CD4-positive, CD25-positive, alpha-beta regulatory T cell (primary cell): ENCODE data around the gene AFF1. TPM values are rescaled to one million over a fixed set of nuclear protein-coding genes. Genes with fewer than 3 reads are reported as not detected.
A peak's percentile ranks its signal among the peaks of the same experiment; 100 is the strongest.

ENCODE experiments used
- ATAC-seq, 2 donors: fragments of 150-1000 bp; cut with Tn5 transposase; one replicate each; pipeline ENCODE4 v1.10.0; 2021; ENCODE audit warnings: low read depth in 2 of 2, moderate number of reproducible peaks in 2 of 2, moderate library complexity in 1 of 2
- DNase-seq, 3 donors: peaks; one replicate each; pipeline versions ENCODE4 v3.0.0 to v3.0.0-alpha.2; 2012 to 2022; ENCODE audit warnings: mixed read lengths in 1 of 3
- H3K27ac ChIP-seq: one replicate; pipeline ENCODE4 v1.7.0; 2013; ENCODE audit warnings: mild to moderate bottlenecking, low read length; ENCODE audit not compliant: insufficient read depth, poor library complexity, severe bottlenecking
- H3K27me3 ChIP-seq: one replicate; pipeline ENCODE4 v1.7.0; 2013; ENCODE audit warnings: low read length; ENCODE audit not compliant: control insufficient read depth, insufficient read depth
- H3K36me3 ChIP-seq: one replicate; pipeline ENCODE4 v1.7.0; 2013; ENCODE audit warnings: mild to moderate bottlenecking, low read length, moderate library complexity; ENCODE audit not compliant: control insufficient read depth, insufficient read depth
- H3K4me1 ChIP-seq: 2 replicates; pipeline ENCODE4 v1.7.0; 2013; ENCODE audit warnings: mild to moderate bottlenecking, low read length; ENCODE audit not compliant: insufficient read depth, control insufficient read depth, poor library complexity, severe bottlenecking
- H3K4me3 ChIP-seq: one replicate; pipeline ENCODE4 v1.7.0; 2013; ENCODE audit warnings: low read depth, mild to moderate bottlenecking, low read length, moderate library complexity
- H3K9me3 ChIP-seq, 2 experiments: 1 replicate in 1 of 2; 2 replicates in 1 of 2; pipeline ENCODE4 v1.7.0; 2013; ENCODE audit warnings: low read length in 2 of 2, mild to moderate bottlenecking in 1 of 2, moderate library complexity in 1 of 2; ENCODE audit not compliant: control insufficient read depth in 2 of 2
- H3K27ac Mint-ChIP-seq, 3 donors: one replicate each; pipeline ENCODE4 v1.8.0; 2020 to 2022; ENCODE audit warnings: mild to moderate bottlenecking in 3 of 3, mixed read lengths in 3 of 3, moderate library complexity in 2 of 3
- H3K27me3 Mint-ChIP-seq: one replicate; pipeline ENCODE4 v1.8.0; 2022; ENCODE audit warnings: mild to moderate bottlenecking, mixed read lengths
- H3K36me3 Mint-ChIP-seq: one replicate; pipeline ENCODE4 v1.8.0; 2020; ENCODE audit warnings: mixed read lengths
- H3K4me1 Mint-ChIP-seq, 4 donors: one replicate each; pipeline ENCODE4 v1.8.0; 2020 to 2022; ENCODE audit warnings: mixed read lengths in 4 of 4, mild to moderate bottlenecking in 1 of 4
- H3K4me3 Mint-ChIP-seq, 4 donors: one replicate each; pipeline ENCODE4 v1.8.0; 2020 to 2022; ENCODE audit warnings: mild to moderate bottlenecking in 4 of 4, mixed read lengths in 4 of 4, moderate library complexity in 3 of 4
- H3K9me3 Mint-ChIP-seq, 7 donors: one replicate each; pipeline ENCODE4 v1.8.0; 2020 to 2022; ENCODE audit warnings: mixed read lengths in 7 of 7, mild to moderate bottlenecking in 3 of 7, moderate library complexity in 2 of 7
- polyA plus RNA-seq, 4 donors: library from polyadenylated mRNA; unstranded; fragments of 300-500 nt; fragmentation: Illumina TruSeq; gene quantifications; one replicate each; pipeline ENCODE4 v1.2.3, GENCODE V29; 2021
- total RNA-seq: library from RNA; stranded (reverse); gene quantifications from one replicate; pipeline ENCODE4 v1.2.3, GENCODE V29; 2022

Gene AFF1
- total and polyA plus RNA-seq, 5 donors from 2014 or later, result 18.1 to 122 (median 37.4) TPM

DNA sequence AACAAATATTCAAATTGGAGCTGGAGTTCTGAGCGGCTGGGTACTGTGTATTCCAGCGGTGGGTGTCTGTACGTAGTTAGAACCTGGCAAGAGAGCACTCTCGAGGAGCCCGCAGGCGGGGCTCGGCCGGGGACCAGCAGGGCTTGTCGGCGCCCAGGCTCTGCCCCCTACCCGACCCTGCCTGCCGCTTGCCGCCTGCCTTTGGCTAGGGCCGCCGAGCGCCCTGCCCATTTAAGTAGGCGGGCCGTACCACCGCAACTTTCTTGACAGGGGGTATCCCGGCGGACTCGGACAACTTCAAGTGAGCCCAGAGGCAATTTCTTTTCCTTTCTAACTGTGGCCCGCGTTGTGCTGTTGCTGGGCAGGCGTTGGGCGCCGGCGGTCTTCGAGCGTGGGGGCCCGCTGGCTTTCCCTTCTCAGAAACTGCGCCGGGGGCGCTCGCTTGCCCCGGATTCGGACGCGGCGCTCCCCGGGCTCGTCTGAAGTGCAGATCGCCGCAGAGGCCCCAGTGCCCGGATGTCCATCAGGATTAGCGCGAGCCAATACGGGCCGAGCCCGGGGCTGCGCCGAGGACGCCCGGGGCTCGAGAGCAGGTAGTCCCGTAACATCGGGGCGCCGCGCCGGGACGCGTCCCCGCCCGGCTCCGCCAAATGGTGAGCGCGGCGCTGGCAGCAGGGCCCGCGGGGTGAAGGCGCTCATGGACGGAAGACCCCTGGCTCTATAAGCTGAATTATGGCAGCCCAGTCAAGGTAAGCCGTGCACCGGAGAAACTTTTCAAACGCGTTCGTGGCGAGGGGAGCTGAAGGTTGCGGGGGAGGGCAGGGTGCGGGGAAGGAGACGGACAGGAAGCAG is 72.1 kb downstream of the AFF1 start:
- ATAC-seq (peak; percentile 79 to 81), DNase-seq (peak; percentile 84 to 96 (median 88))
- Mint-ChIP-seq H3K27me3 (no peaks in the 10 kb centered on the region), H3K36me3 (no peaks in the 10 kb centered on the region), H3K27ac (peak overlapping the region; percentile 98 to 99 (median 98)), H3K9me3 (peaks cover 0 to 2% (median 0%) of the 10 kb centered on the region in 7 donors), H3K4me3 (peak overlapping the region; percentile 91 to 100 (median 92)), H3K4me1 (peaks cover 20 to 61% (median 46%) of the 10 kb centered on the region in 4 donors)
- H3K9me3 ChIP-seq, result no peaks in the 10 kb centered on the region
- H3K27ac ChIP-seq, result peak overlapping the region; percentile 95
- H3K27me3 ChIP-seq, result no peaks in the 10 kb centered on the region
- H3K36me3 ChIP-seq, result no peaks in the 10 kb centered on the region
- H3K4me1 ChIP-seq, result peaks cover 46% of the 10 kb centered on the region
- peak overlapping the region; percentile 98 for H3K4me3 ChIP-seq

DNA sequence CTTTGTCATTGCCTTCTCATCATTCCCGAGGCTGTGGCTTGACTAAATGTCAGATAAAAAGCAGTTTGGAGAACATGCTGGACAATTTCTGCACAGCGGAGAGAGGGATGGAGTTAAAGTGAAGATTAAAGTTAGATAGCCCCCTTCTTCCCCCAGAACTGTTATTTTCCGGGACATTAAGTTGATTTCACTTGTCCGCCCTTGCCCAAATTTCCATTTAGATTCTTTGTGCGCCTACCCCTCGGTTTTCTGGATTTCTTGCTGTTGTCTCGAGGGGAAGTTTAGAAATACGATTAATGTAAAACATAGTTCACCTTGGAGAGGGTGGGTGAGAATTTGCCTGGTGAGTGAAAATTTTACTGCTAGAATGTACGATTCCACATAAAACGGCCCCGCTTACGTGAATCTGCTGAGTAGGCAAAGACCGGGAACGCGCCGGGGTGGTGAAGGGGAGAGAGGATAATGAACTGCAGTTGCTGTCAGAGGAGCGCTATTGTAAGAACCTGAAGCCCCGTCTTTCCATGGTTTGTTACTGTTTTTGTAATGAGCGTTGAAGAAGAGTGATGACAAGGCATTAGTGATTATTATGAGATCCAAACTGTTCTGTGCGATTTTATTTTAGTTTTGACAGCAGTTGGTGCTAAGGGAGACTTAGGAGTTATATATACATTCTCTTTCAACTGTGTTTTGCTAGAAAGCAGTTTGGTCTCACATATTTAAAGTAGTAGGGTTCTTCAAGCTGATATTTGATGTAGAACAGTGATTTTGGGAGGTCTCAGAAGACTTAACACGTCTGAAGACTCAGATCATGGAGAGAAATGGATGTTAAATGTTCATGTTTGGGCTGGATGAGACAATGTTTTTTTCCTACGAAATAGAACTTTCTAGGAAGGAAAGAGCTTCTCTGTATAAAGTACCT is 73.0 kb downstream of the AFF1 start:
- no peak for ATAC-seq
- Mint-ChIP-seq H3K36me3 (no peaks in the 10 kb centered on the region), H3K4me3 (peak overlapping the region; percentile 91 to 100 (median 92)), H3K27me3 (no peaks in the 10 kb centered on the region), H3K9me3 (peaks cover 0 to 2% (median 0%) of the 10 kb centered on the region in 7 donors), H3K4me1 (peaks cover 26 to 68% (median 53%) of the 10 kb centered on the region in 4 donors), H3K27ac (peak overlapping the region; percentile 48 to 98 (median 93))
- H3K27ac ChIP-seq, result peak overlapping the region; percentile 95
- no peaks in the 10 kb centered on the region for H3K9me3 ChIP-seq
- peak overlapping the region; percentile 98 for H3K4me3 ChIP-seq
- DNase-seq, result peak in 2 of 3 donors; percentile 15 to 54
- H3K36me3 ChIP-seq, result no peaks in the 10 kb centered on the region
- H3K4me1 ChIP-seq, result peaks cover 55% of the 10 kb centered on the region
- H3K27me3 ChIP-seq, result no peaks in the 10 kb centered on the region

DNA sequence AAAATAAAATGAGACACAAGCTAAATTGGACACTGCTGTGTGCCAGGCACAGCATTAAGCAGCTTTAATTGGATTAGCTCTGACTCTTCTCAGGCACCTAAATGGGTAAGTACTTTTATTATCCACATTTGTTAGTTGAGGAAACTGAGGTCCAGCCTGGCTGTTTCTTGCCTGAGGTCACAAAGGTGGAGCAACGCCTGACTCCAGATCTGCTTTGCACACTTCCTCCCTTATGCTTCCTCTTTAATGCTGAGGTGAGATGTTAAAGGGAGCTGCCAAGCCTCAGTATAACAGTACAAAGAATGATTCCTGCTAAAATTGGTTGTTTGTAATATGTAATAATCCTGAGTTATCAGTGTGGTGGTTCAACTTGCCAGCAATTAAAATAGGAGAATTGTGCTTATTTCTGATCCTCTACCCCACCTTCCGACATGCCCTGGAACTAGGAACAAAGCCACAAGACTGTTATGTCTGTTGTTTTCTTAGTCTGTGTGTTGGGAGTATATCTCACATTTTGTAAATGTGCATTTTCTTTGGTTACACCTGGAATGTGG is 74.4 kb downstream of the AFF1 start:
- no peaks in the 10 kb centered on the region for H3K9me3 ChIP-seq
- no peaks in the 10 kb centered on the region for H3K27me3 ChIP-seq
- Mint-ChIP-seq H3K4me1 (peaks cover 37 to 81% (median 64%) of the 10 kb centered on the region in 4 donors), H3K27ac (no peak overlapping the region), H3K4me3 (peak overlapping the region; percentile 21 to 91 (median 84)), H3K27me3 (no peaks in the 10 kb centered on the region), H3K9me3 (peaks cover 0 to 2% (median 0%) of the 10 kb centered on the region in 7 donors), H3K36me3 (no peaks in the 10 kb centered on the region)
- H3K4me1 ChIP-seq, result peaks cover 62% of the 10 kb centered on the region
- no peaks in the 10 kb centered on the region for H3K36me3 ChIP-seq
- H3K4me3 ChIP-seq, result peak overlapping the region; percentile 98
- DNase-seq (no peak), ATAC-seq (no peak)
- no peak overlapping the region for H3K27ac ChIP-seq

GRCh38 chr4:87010192-87010591 is 75.4 kb downstream of the AFF1 start:
- DNase-seq, result no peak
- Mint-ChIP-seq H3K36me3 (no peaks in the 10 kb centered on the region), H3K27me3 (no peaks in the 10 kb centered on the region), H3K4me3 (peak overlapping the region in 2 of 4 donors; percentile 40 to 91), H3K4me1 (peaks cover 43 to 87% (median 69%) of the 10 kb centered on the region in 4 donors), H3K9me3 (peaks cover 0 to 2% (median 0%) of the 10 kb centered on the region in 7 donors), H3K27ac (no peak overlapping the region)
- ATAC-seq, result no peak
- peaks cover 62% of the 10 kb centered on the region for H3K4me1 ChIP-seq
- no peak overlapping the region for H3K27ac ChIP-seq
- no peaks in the 10 kb centered on the region for H3K9me3 ChIP-seq
- no peaks in the 10 kb centered on the region for H3K36me3 ChIP-seq
- H3K27me3 ChIP-seq, result no peaks in the 10 kb centered on the region
- no peak overlapping the region for H3K4me3 ChIP-seq

DNA sequence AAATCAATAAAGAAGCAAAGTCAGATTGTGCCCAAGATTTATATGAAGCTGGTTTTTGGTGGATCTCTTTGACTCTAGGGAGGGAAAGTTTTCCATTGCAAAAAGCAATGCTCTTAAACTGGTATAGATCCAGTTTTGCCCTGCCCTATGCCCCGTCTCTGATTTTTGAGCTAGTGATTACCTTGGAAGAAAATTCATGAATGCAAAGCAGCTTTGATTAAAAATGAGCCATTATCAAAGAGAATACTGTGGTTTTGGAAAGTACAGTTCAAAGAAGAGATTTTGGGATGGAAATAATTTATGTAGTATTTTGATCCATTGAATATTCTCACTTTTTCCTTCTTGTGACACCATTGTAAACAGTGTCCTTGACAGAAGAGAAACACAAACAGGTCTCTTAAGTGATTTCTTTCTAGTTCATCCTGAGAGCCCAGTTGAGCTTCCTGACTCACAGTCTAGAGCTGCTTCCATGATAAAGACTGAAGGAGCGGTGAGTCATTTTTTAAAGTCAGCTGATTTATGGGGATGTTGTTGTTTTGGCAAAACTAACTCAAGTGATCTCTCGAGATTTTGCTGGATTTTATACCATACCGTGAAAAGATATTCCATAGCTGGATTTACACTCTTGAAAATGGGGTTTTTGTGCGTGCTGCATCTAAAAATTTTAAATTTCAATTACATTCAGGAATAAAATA is 76.7 kb downstream of the AFF1 start:
- H3K27me3 Mint-ChIP-seq, result no peaks in the 10 kb centered on the region
- H3K27ac Mint-ChIP-seq, result peak overlapping the region in 1 of 3 donors; percentile 9
- no peaks in the 10 kb centered on the region for H3K36me3 Mint-ChIP-seq
- no peak overlapping the region for H3K4me3 ChIP-seq
- no peaks in the 10 kb centered on the region for H3K27me3 ChIP-seq
- no peaks in the 10 kb centered on the region for H3K9me3 Mint-ChIP-seq
- H3K27ac ChIP-seq, result no peak overlapping the region
- H3K4me1 Mint-ChIP-seq, result peaks cover 45 to 87% (median 72%) of the 10 kb centered on the region in 4 donors
- peaks cover 55% of the 10 kb centered on the region for H3K4me1 ChIP-seq
- H3K9me3 ChIP-seq, result no peaks in the 10 kb centered on the region
- no peak for ATAC-seq
- DNase-seq, result no peak
- peak overlapping the region in 2 of 4 donors; percentile 39 to 74 for H3K4me3 Mint-ChIP-seq
- H3K36me3 ChIP-seq, result no peaks in the 10 kb centered on the region

- H3K4me3 ChIP-seq, result peak overlapping the region; percentile 1
- Mint-ChIP-seq H3K36me3 (no peaks in the 10 kb centered on the region), H3K4me1 (peaks cover 45 to 88% (median 77%) of the 10 kb centered on the region in 4 donors), H3K27me3 (no peaks in the 10 kb centered on the region), H3K4me3 (peak overlapping the region in 3 of 4 donors; percentile 14 to 74 (median 17)), H3K9me3 (no peaks in the 10 kb centered on the region), H3K27ac (no peak overlapping the region)
- no peaks in the 10 kb centered on the region for H3K36me3 ChIP-seq
- H3K4me1 ChIP-seq, result peaks cover 51% of the 10 kb centered on the region
- no peak overlapping the region for H3K27ac ChIP-seq
- no peaks in the 10 kb centered on the region for H3K27me3 ChIP-seq
- H3K9me3 ChIP-seq, result no peaks in the 10 kb centered on the region
- ATAC-seq (no peak), DNase-seq (peak in 1 of 3 donors; percentile 43)
These were observed 77.6 kb downstream of the AFF1 start for GRCh38 chr4:87012265-87012953.
